Body of pancreas (tissue), 4 donors: ENCODE data around the gene TPSAB1. TPM values are rescaled to one million over a fixed set of nuclear protein-coding genes. Genes with fewer than 3 reads are reported as not detected.

ENCODE experiments used
- ATAC-seq: fragments of 150-250 bp; one replicate; pipeline ENCODE4 v1.9.1; 2016
- DNase-seq, 4 donors: peaks; one replicate each; pipeline ENCODE4 v3.0.0-alpha.2; 2019
- H3K27ac ChIP-seq, 4 donors: fragments of 200-600 bp; sonication (generic); 1 replicate in 3 of 4; 2 replicates in 1 of 4; pipeline versions ENCODE4 v1.5.1 to v1.6.1; 2016 to 2019; ENCODE audit warnings: mild to moderate bottlenecking in 1 of 4, mixed read lengths in 1 of 4, moderate library complexity in 1 of 4
- H3K27me3 ChIP-seq, 2 donors: fragments of 200-600 bp; sonication (generic); one replicate each; pipeline ENCODE4 v1.6.0; 2016; ENCODE audit warnings: mild to moderate bottlenecking in 1 of 2
- H3K36me3 ChIP-seq, 2 donors: fragments of 200-600 bp; sonication (generic); replicated peaks in 1 of 2; 2 replicates each; pipeline ENCODE4 v1.5.1; 2016; ENCODE audit warnings: low read depth in 2 of 2; ENCODE audit not compliant: insufficient read depth in 1 of 2
- H3K4me1 ChIP-seq: fragments of 200-600 bp; sonication (generic); one replicate; pipeline ENCODE4 v1.6.0; 2016
- H3K4me3 ChIP-seq, 2 donors: fragments of 200-600 bp; sonication (generic); 1 replicate in 1 of 2; 2 replicates in 1 of 2; pipeline ENCODE4 v1.5.1; 2016 to 2019
- H3K9me3 ChIP-seq, 3 donors: fragments of 200-600 bp; sonication (generic); 1 replicate in 2 of 3; 2 replicates in 1 of 3; pipeline ENCODE4 v1.5.1; 2016
- POLR2A ChIP-seq, 3 donors: fragments of 450-650 bp; IDR thresholded peaks; one replicate each; pipeline ENCODE4 v1.6.1; 2016; ENCODE audit warnings: antibody characterized with exemption in 3 of 3, mild to moderate bottlenecking in 2 of 3
- WGBS, 2 donors: methylation state at CpG; one replicate each; pipeline ENCODE4 v1.1.5; 2017; 5-methylcytosine and 5-hydroxymethylcytosine counted together
- intact Hi-C: fragments of 100-400 bp; cut with DNase I; formaldehyde crosslinking; loops from one replicate; pipeline ENCODE4 v1.15.1; 2023
- total RNA-seq, 2 donors: library from RNA; depleted of rRNA; stranded (reverse); fragments of >200 nt; gene quantifications; one replicate each; pipeline ENCODE4 v1.1.0, GENCODE V29; 2016
- TF ChIP-seq, protein P1 (sequence below), 7 experiments: fragments of 450-650 bp in 4 of 7; fragments of 200-600 bp in 3 of 7; sonication (generic) in 3 of 7; IDR thresholded peaks; one replicate each; pipeline ENCODE4 v1.5.1; 2016 to 2019; ENCODE audit warnings: antibody characterized with exemption in 7 of 7

TPSAB1 gene
- total RNA-seq, 2 donors from 2014 or later: 23.6 to 53.4 TPM

DNA sequence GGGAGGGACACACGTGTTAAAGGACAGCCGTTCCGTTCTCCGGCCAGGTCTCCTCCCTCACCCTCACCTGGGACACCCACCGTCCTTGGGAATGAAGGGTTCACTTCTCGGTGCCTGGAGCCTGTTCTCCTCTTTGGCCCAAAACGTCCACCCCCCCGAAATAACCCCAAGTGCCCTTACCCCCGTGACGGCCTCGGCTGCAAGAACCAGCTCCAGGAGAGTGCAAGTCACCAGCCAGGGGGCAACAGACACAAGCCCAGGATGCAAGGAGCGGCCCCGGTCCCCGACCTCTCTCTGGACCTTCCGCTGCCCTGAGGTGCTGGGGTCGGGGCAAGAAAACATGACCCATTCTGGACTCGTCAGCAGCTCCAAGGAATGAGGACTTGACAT, 49.0 kb downstream of the TPSAB1 start:
- no peak for ATAC-seq
- H3K36me3 ChIP-seq: no peaks in the 10 kb centered on the region
- intact Hi-C loops: no loop called here

DNA sequence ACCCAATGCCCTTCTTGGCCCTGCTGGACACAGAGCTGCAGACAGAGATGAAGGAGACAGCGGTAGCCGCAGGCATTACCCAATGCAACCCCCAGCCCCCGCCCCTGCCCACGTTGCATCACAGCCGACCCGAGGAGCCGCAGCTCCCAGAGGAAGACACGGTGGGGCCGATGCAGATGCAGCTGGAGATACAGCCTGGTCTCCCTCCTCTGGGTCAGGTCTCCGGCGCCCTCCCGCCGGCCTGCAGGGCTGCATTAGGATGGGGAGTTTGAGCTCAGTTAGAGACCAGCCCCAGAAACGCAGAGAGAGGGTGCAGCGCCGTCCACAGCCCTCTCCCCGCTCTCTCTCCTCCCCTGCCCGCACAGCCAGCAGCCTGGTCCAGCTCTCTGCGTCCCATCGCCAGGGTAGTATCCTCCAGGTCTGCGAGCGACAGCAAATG, 49.6 kb downstream of the TPSAB1 start:
- intact Hi-C loops: no loop called here
- TF ChIP-seq, protein P1, sequence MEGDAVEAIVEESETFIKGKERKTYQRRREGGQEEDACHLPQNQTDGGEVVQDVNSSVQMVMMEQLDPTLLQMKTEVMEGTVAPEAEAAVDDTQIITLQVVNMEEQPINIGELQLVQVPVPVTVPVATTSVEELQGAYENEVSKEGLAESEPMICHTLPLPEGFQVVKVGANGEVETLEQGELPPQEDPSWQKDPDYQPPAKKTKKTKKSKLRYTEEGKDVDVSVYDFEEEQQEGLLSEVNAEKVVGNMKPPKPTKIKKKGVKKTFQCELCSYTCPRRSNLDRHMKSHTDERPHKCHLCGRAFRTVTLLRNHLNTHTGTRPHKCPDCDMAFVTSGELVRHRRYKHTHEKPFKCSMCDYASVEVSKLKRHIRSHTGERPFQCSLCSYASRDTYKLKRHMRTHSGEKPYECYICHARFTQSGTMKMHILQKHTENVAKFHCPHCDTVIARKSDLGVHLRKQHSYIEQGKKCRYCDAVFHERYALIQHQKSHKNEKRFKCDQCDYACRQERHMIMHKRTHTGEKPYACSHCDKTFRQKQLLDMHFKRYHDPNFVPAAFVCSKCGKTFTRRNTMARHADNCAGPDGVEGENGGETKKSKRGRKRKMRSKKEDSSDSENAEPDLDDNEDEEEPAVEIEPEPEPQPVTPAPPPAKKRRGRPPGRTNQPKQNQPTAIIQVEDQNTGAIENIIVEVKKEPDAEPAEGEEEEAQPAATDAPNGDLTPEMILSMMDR (IDR thresholded peaks at IDR 0.05): no peak
- no peak for TF ChIP-seq POLR2A (IDR thresholded peaks at IDR 0.05)
- H3K4me1 ChIP-seq: peaks cover 4% of the 10 kb centered on the region
- H3K9me3 ChIP-seq: no peaks in the 10 kb centered on the region
- no peak overlapping the region for H3K27ac ChIP-seq
- DNase-seq (no peak), ATAC-seq (no peak)
- peaks cover 0 to 7% of the 10 kb centered on the region in 2 donors for H3K27me3 ChIP-seq
- WGBS, 2 donors: 33 to 62% methylated on average over 7 to 22 of the region's 22 CpGs
- H3K4me3 ChIP-seq: no peak overlapping the region
- H3K36me3 ChIP-seq: no peaks in the 10 kb centered on the region

More for the DNA sequence above, 49.0 kb downstream of the TPSAB1 start:
- 4 to 14% methylated on average over 4 to 17 of the region's 17 CpGs for WGBS, 2 donors
- H3K4me3 ChIP-seq: no peak overlapping the region
- peaks cover 0 to 7% of the 10 kb centered on the region in 2 donors for H3K27me3 ChIP-seq
- TF ChIP-seq POLR2A (IDR thresholded peaks at IDR 0.05): no peak
- TF ChIP-seq, protein P1 (IDR thresholded peaks at IDR 0.05): no peak
- DNase-seq: no peak
- H3K9me3 ChIP-seq: no peaks in the 10 kb centered on the region
- H3K27ac ChIP-seq: no peak overlapping the region
- H3K4me1 ChIP-seq: peaks cover 4% of the 10 kb centered on the region

DNA sequence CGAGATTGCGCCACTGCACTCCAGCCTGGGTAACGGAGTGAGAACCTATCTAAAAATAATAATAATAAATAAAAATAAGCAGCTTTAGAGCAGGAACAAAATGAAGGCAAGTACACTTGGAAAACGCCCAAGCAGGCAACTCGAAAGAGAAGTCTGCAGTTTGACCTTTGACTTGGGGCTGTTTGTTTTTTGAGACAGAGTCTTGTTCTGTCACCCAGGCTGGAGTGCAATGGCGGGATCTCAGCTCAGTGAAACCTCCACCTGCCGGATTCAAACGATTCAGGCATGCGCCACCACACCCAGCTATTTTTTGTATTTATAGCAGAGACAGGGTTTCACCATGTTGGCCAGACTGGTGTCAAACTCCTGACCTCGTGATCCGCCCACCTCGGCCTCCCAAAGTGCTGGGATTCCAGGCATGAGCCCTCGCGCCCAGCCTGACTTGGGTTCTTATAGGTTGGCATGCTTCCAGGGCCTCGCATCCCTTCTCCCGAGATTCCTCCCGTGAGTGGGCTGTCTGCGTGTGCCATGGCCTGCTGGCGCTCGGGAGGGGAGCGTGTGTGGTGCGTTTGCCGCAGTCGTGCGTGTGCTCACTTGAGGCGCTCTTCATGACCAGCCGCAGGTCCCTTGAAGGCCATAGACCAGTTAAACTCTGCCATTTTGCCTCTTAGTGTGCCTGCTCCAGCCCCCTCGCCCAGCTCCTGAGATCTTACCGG, 50.5 kb downstream of the TPSAB1 start:
- Histone ChIP-seq H3K27ac (no peak overlapping the region), H3K4me1 (peaks cover 4% of the 10 kb centered on the region), H3K36me3 (no peaks in the 10 kb centered on the region), H3K9me3 (no peaks in the 10 kb centered on the region), H3K4me3 (no peak overlapping the region), H3K27me3 (peaks cover 0 to 7% of the 10 kb centered on the region in 2 donors)
- ATAC-seq (no peak), DNase-seq (no peak)
- intact Hi-C loops: no loop called here
- WGBS, 2 donors: 59 to 69% methylated on average over 28 to 29 of the region's 29 CpGs
- no peak for TF ChIP-seq POLR2A (IDR thresholded peaks at IDR 0.05)
- TF ChIP-seq, protein P1 (IDR thresholded peaks at IDR 0.05): no peak

DNA sequence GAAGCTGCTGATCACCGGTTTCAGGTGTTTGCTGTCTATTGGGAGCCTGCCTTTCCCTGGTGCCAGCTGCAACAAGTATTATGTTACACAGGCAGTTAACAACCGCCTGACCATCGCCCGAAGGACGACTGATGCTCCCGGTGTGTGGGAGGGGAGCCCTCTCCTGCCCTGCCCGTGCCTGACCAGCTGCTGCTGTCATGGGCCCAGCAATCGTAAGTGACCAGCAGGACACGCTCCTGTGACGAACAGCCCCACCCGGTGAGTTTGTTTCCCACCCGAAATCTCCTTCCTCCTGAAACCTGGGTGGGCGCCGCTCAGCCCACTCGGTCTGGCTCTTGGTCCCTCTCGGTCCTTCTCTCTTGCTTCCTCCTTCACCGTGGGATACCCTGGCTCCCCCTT, 51.1 kb downstream of the TPSAB1 start:
- ATAC-seq: no peak
- H3K9me3 ChIP-seq: no peaks in the 10 kb centered on the region
- H3K36me3 ChIP-seq: no peaks in the 10 kb centered on the region
- DNase-seq: no peak
- H3K4me1 ChIP-seq: peaks cover 6% of the 10 kb centered on the region
- TF ChIP-seq POLR2A (IDR thresholded peaks at IDR 0.05): no peak
- TF ChIP-seq, protein P1 (IDR thresholded peaks at IDR 0.05): no peak
- 67 to 72% methylated on average over 10 to 17 of the region's 17 CpGs for WGBS, 2 donors
- H3K27ac ChIP-seq: no peak overlapping the region
- peaks cover 0 to 7% of the 10 kb centered on the region in 2 donors for H3K27me3 ChIP-seq
- intact Hi-C loops: no loop called here
- no peak overlapping the region for H3K4me3 ChIP-seq

Other genes with a start within 250 kb of the TPSAB1 start
- 1 to 10 TPM in 1 of 2 donors, not detected in 1; 2.3 TPM for gene SSTR5, start 168.0 kb upstream of the TPSAB1 start, total RNA-seq
- gene C1QTNF8, start 144.5 kb upstream of the TPSAB1 start, total RNA-seq: not detected
- 10 to 100 TPM in 1 of 2 donors, 1 to 10 TPM in 1; 7.3 to 15.2 TPM for gene CACNA1H, start 87.6 kb upstream of the TPSAB1 start, total RNA-seq
- not detected for gene TPSG1, start 15.4 kb upstream of the TPSAB1 start, total RNA-seq
- gene TPSB2, start 10.5 kb upstream of the TPSAB1 start, total RNA-seq: 10 to 100 TPM in 1 of 2 donors, 1 to 10 TPM in 1; 4.4 to 21.8 TPM
- gene TPSD1, start 15.4 kb downstream of the TPSAB1 start, total RNA-seq: 1 to 10 TPM in 1 of 2 donors, not detected in 1; 1.6 TPM
- 10 to 100 TPM; 25.9 to 81.7 TPM for gene UBE2I, start 68.9 kb downstream of the TPSAB1 start, total RNA-seq
- gene BAIAP3, start 92.9 kb downstream of the TPSAB1 start, total RNA-seq: 10 to 100 TPM in 1 of 2 donors, 1 to 10 TPM in 1; 7.0 to 20.8 TPM
- 10 to 100 TPM; 70.5 to 98.8 TPM for gene TSR3, start 111.2 kb downstream of the TPSAB1 start, total RNA-seq
- 10 to 100 TPM; 38.1 to 98.2 TPM for gene GNPTG, start 111.2 kb downstream of the TPSAB1 start, total RNA-seq
- gene UNKL, start 174.0 kb downstream of the TPSAB1 start, total RNA-seq: 10 to 100 TPM; 11.2 to 21.4 TPM
- 1 to 10 TPM in 1 of 2 donors, under 1 TPM in 1; 0.99 to 3.9 TPM for gene UQCC4, start 180.0 kb downstream of the TPSAB1 start, total RNA-seq
- not detected for gene PERCC1, start 190.4 kb downstream of the TPSAB1 start, total RNA-seq
- gene CCDC154, start 203.9 kb downstream of the TPSAB1 start, total RNA-seq: 1 to 10 TPM; 2.1 to 2.3 TPM
- gene CLCN7, start 234.3 kb downstream of the TPSAB1 start, total RNA-seq: 100 to 1,000 TPM in 1 of 2 donors, 10 to 100 TPM in 1; 27.2 to 115 TPM
- gene PTX4, start 248.2 kb downstream of the TPSAB1 start, total RNA-seq: not detected